MV-4-11 (cell line): ENCODE measurements around the gene HIPK1.

Source experiments
- DNase-seq: peaks from one replicate; lab custom pipeline; 2025; lab: John Stamatoyannopoulos, UW

HIPK1 gene

DNA sequence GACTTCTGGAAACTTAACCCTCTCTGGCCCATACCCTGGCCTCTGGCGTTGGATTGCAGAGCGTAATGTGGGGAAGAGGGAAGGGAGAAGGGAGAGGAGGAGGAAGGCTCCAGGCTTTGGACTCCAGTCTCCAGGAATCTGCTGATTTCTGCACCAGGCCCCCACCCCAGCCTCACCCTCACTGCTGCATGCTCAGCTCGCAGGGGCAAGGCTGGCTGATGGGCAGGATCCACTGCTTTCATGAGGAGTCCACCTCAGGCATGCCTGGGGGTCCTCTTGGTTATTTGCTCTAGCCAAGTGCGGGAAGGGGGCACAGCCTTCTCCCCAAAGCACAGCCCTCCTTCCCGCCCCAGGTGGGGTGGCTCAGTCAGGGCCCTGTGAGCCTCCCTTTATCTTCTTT, 53.8 kb downstream of the HIPK1 start:
- DNase-seq = no peak

DNA sequence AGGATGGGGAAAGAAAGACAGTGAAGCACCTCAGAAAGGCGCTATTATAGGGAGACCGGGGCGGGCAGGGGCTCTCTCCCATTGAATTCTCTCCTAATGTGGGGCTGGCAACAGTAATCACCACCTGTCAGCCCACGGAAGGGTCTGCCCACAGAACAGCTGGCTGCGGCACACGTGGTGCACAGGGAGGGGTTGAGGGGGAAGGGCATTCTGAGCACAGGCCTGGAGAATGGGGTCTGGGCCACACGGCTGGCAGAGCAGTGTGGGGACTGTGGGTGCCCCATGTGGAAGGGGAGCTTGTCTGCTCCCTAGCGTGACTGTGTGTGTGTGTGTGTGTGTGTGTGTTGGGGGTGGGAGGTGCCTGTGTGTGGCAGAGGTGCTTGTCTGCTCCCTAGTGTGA, 54.3 kb downstream of the HIPK1 start:
- no peak for DNase-seq

DNA sequence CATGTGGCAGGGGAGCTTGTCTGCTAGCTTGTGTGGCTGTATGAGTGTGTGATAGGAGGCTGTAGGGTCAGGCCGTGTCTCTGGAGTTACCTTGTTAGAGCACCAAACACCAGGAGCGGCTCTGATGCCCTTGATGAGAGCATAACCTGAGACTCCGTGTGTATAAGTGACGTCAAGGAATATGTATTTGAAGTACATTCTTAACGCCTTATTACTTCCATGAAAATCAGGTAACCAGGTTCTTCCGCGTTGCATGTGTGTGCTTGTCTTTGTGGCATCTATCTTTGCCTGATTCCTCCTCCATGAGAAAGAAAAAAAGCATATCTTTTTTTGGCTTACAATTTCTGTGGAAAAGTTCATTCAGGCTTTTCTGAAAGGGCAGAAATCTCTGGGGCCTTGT, 54.7 kb downstream of the HIPK1 start:
- DNase-seq = no peak

DNA sequence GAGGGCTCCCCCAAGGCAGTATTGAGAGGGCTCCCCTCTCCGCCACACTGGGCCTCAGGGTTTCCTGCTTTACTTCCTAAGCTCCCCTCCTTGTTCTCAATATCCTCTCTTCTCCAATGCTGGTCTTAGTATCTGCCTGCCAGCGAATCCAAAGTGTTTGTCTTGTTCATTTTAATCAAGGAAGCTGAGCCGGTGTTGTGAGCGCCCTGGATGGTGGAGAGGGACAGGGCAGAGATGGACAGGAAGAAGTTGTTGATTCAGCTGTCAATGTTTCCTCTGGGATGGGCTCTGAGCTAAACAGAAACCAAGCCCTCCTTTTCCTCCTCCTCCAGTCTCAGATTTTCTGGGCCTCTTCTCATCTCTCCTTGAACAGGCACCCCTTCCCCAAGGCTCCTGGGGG, 55.6 kb downstream of the HIPK1 start:
- no peak for DNase-seq

DNA sequence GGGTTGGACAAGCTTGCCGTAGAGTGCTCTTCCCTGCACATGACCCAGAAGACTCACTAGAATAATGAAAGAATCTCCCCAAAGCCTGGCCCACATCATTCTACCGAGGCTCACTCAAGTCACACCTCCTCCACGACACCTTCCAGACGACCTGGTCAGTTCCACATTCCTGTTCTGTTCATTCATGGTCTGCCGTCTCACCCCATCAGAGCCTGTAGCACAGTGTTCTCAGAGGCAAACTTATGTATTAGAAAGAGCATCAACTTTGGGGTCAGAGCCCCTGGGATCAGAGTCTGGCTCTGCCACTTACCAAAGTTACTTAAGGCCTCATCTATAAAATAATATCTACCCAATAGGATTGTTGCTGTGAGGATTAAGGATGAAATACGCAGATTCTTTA, 57.7 kb downstream of the HIPK1 start:
- DNase-seq = no peak

DNA sequence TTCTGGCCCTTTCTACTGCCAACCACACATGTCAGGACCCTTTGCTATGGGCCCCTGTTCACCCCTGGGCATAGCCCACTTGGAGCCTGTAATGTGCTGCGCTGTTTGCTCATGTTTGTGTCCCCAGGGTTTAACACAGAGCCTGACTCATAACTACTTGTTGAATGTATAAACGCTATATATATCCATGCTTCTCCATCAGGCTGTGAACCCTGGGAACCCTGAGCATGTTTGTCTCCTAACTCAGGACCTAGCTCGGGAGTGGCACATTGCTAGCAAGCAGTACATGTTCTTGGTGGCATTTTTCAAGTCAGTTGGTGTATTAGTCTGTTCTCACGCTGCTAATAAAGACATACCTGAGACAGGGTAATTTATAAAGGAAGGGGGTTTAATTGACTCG, 58.1 kb downstream of the HIPK1 start:
- no peak for DNase-seq

DNA sequence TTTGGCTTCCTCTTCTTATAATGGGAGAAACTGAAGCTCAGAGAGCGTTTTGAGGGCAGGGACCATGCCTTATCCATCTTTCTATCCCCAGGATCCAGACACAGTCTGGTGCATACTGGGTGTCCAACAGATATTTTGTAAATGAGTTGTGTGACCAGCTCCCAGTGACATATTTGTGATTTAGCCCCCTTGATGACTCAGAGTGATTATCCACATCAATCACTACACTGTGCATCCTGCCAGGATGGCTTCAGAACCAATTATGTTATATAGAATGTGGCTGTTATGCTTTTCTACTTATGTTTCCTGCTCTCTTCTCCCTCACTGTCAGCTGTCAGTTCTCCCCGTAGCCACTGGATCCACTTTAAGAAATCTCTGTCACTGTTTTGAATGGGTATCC, 61.4 kb downstream of the HIPK1 start:
- no peak for DNase-seq

DNA sequence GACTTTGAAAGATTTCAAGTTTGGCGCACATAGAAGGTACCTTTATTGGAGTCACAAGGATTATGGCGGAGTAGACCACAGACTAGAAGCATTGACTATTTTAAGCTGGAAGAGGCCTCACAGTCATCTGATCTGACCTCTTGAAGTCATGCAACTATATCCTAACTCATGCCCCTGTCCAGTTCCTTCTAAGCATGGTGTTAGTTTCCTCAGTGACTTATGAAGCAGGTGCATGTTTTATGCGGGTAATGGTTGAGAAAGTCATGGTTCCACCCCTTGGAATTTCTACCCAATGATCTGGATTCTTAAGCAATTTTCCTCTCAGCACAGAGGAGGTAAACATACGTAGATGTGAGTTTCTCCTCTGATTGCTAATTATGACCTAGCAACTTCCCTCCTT, 61.8 kb downstream of the HIPK1 start:
- no peak for DNase-seq

DNA sequence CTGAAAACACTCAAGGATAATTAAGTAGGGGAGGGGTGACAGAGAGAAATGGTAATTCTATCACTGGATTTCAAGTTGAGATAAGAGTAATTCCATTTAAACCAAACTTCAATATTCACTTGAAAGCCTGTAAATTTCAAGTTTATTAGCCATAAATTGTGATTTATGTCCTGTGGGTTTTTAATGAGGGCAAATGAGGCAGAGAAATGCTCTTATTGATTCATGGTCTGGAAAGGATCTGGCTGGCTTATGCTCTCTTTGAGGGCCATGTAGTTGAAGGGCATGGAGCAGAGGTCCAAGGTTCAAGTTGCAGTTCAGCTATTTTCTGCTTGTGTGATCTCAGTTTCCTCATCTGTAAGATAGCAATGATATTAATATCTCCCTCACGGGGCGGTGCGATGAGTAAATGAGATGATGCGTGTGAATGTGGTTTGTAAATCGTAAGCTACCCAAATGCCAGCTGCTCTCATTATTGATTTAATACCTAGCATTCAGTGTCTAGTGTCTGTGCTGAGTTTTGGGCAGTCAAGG, 62.4 kb downstream of the HIPK1 start:
- no peak for DNase-seq

DNA sequence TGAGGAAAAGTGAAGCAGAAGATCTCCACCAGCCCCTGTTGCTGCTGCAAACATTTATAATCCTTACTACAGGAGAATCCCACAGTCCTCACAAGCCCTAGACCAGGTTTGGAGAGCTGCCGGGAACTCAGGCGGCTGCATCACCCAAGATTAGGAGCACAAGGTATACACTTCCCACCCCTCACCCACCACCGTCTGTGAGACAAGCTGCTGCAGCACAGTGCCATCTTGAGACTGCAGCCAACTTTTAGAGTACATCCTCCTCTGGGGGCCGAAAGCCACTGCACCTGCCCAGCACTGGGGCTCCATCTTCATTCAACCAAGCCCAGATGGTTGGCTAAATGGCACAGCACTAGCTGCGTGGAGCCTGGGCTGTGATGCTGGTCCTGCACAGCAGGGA, 63.9 kb downstream of the HIPK1 start:
- DNase-seq = no peak

DNA sequence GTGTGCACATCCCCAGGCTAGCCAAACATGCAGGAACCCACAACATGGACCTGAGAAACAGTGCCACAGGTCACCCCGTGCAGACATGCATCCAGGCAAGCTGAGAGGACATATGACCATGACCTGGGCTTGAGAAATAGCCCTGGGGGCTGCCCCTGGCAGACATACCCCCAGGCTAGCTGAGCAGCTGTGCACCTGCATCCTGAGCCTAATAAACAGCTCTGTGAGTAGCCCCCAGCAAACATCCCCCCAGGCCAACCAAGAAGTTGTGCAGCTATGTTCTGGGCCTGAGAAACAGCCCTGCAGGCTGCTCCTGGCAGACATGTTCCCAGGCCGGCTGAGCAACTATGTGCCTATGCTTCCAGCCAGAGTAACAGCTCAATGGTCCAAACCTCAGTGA, 64.6 kb downstream of the HIPK1 start:
- no peak for DNase-seq

DNA sequence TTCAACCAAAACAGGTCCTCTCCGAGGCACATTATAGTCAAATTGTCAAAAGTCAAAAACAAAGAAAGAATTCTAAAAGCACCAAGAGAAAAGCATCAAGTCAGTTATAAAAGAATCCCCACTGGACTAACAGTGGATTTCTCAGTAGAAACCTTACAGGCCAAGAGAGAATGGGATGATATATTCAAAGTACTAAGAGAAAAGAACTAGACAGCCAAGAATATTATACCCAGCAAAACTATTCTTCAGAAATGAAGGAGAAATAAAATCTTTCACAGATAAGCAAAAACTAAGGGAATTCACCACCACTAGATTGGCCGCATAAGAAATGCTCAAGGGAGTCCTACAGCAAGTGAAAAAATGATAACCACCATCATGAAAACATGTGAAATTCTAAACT, 66.3 kb downstream of the HIPK1 start:
- no peak for DNase-seq

DNA sequence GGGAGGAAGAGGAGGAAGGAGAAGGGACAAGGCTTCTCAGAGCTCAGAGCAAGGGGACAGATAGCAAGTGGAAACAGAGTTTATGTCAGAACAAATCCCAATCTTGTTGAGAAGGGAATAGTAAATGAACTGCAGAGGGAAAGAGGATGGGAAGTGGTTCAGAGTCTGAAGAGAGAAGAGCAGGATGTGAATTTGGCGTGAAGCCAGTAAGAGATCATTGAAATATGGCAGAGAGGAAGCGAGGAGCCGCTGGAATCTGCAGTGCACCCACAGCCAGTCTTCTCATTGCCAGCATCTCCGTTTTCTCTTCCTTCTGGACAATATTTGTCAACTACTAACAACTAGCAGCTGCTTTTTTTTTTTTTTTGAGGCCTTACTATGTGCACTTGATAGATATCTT, 69.2 kb downstream of the HIPK1 start:
- DNase-seq = peak; percentile 72

DNA sequence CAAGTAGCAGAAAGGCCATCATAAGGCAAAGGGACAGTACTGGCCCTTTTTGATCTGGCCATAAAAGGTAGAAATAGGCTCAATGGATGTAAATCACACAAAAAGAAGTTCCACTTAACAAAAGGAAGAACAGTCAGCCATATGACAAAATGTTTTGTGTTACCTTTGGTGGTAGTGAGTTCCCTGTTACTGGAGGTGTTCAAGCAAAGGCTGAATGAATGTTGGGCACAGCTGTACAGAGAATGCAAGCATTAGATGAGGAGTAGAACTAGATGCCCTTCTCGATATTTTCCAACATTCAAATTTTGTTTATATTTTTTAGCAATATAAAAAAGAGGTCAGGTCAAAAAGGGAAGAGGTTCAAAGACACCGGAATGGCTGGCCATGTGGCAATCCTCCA, 70.1 kb downstream of the HIPK1 start:
- DNase-seq = no peak

DNA sequence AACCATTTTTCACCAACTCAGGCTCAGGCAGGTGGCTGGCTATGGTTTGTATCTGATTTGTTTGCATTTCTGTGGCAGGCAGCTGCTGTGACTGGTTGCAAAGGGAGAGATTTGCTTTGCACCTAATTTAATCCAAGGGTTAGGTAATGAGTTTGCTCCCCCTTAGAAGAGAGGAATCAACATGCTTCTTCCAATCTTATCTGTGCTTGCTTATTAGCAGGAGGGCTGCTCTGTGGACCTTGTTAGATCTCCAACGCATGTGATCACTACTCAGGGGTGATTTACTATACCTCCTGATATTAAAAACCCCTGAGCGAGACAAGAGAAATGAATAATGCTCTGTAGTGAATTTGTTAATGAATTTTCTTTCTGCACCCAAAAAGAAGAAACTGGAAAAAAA, 70.7 kb downstream of the HIPK1 start:
- no peak for DNase-seq

DNA sequence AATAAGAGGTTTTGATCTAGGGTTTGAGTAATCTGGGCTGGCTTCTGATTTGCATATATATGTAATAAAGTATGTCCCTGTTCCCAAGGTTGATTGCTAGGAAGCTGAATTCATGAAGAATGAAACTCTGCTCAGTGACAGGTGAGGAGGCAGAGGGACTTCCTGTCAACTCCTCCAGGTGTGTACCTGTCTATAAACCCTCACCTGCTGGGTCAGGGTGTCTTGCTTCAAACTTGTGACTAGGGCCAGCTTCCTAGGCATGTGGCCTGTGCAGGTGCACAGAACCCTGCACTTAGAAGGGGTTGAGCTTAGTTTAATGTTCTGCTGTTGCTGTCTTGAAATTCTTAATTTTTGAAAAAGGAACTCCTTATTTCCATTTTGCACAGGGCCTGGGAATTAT, 71.3 kb downstream of the HIPK1 start:
- DNase-seq = no peak

DNA sequence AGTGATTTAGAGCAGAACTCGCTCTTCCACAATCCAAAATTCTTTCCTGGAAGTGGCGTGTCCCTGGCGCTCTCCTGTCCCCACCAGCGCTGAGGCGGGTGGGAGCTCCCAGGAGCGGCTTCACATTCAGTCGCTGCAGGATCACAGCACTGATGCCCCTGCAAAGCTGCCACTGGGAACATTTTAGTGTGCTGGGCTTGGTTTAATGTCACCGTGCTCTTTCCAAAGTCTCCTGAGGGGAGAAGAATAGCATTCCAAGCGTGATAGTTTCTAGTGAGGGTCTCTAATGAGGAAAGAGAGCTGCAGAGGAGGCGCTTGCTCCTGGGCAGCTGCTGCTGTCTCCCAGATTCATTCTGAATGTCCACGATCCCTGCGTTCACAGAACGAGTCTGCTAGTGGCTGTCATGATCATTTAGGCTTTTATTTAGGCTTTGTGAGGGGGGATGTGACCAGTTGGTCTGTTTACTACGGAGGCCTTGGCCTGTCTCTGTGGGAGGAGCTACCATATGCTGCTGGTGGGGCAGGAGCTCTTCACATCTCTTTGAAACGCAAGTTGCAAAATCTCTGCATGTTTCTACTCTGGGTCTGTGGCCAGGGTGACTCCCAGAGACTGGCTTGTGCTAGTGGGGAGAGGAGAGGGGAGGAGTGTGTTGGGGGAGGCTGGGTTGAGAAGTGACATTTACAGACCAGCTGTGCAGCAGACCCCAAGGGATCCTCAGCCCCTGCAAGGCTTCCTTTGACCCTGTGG, 73.5 kb downstream of the HIPK1 start:
- no peak for DNase-seq

DNA sequence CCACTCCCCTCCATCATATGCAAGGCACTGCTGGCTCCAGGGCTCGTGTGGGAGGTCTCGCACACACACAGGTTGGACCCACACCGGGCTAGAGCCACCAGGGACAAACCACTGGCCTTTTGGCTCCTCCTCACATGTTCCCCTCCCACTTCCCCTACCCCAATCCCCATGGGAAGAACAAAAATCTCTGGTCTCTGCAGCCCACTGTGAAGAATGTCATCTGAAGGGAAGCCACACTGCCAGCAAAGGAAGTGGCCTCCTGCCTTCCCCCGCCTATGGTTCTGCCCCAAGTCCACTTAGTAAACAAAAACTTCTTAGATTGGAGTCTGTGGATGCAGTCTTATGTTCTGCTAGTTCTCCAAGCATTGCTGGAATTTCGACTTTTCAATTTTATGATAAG, 74.3 kb downstream of the HIPK1 start:
- DNase-seq = no peak

DNA sequence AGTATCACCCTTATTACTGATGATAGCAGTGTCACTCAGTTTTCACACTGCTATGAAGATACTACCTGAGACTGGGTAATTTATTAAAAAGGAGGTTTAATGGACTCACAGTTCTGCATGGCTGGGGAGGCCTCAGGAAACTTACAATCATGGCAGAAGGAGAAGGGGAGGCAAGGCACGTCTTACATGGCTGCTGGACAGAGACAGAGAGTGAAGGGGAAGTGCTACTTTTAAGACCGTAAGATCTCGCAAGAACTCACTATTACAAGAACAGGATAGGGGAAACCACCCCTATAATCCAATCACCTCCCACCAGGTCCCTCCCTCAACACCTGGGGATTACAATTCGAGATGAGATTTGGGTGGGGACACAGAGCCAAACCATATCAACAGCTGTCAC, 77.7 kb downstream of the HIPK1 start:
- peak; percentile 34 for DNase-seq

DNA sequence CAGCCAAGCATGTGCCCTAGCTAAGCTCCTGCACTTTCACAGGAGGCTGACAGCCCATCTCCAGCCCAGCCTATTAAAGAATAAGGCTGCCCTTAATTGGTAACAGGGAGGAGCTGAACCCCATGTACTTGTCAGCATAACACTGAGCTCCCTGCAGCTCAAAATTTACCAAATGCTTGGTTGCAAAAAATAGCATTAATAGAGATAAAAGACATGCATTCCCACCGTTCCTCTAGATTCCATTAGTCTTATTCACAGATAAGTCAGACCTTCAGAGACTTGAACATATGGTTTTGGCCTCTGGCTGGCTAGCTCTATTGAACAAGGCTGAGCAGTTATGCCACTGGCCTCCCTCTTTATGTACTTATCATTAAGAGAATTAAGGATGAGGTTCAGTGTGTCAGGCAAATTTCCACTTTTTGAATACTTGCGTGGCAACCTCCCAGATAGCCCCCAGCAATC, 79.4 kb downstream of the HIPK1 start:
- DNase-seq = no peak

DNA sequence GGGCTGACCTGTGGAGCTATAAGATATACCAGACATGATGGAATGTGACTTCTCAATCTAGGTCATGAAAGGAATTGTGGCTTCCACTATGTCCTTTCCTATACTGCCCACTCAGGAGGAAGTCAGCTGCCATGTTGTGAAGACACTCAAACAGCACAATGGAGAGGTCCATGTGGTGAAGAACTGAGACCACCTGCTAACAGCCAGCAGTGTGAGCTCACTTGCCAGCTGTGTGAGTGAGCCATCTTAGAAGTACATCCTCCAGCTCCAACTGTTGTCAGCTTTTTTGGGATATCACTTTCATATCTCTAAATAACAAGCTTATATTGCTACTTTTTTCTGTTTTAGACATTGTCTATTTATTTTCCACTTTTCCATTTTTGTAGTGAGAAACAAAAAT, 79.9 kb downstream of the HIPK1 start:
- no peak for DNase-seq

DNA sequence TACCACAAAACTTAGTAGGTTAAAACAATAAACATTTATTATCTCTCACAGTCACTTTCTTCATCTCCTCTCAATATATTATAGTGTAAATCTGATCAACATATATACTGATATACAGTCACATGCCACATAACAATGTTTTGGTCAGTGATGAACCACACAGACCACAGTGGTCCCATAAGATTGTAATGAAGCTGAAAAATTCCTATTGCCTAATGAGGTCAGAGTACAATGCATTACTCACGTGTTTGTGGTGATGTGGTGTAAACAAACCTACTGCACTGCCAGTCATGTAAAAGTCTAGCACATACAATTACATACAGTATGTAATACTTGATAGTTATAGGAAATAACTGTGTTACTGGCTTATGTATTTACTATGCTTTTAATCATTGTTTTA, 80.3 kb downstream of the HIPK1 start:
- DNase-seq = peak; percentile 41

DNA sequence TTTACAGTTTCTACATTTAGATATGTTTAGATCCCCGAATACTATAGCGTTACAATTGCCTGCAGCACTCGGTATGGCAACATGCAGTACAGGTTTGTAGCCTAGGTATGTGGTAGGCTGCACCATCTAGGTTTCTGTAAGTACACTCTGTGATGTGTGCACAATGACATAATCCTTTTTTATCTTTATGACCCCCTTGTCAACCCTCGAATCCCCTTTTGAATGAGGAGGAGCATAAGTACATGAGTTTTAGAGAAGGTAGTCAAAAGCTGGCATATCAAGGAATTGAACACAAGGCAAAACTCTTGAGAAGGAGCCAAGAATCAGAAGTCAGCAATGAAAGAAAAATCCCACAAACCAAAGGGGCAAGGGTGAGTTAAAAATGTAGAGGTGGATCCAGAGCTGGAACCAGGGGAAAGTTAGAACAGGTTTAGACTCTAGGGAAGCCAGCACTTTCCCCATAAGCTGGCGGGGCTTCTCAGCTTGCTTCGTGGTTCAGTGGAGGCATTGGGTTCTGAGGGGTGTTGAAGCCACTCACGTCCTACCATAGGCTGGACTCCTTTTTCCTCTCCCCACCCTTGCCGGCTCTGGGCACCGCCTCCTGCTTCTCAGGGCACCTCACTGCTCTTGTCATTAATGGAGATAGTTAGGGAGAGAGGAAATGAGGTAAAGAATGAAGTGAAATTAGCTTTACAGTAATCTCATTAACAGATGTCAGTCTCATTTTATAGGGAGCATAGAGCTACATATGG, 81.5 kb downstream of the HIPK1 start:
- no peak for DNase-seq

DNA sequence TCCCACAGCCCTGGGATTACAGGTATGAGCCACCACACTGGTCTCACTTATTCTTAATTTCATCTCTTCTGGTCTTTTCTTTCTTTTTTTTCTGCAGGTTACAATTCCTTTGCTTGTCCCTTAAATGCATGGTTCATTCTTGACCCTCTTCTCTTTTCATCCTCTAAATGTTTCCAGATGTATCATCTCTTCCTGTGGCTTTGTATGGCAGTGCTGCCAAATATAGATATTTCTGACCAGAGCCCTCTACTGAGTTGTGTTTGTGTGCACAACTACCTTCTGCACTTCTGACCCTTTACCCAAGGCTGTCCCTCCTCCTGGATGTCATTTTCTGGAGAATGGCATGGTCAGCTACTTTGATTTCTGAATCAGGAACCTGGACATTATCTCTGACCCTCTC, 82.7 kb downstream of the HIPK1 start:
- no peak for DNase-seq
